Mesenchymal stem cell (in vitro differentiated cells and primary cell): Measurements from ENCODE around the gene NPIPB6.
A peak's percentile ranks its signal among the peaks of the same experiment; 100 is the strongest.

Experiments
- DNase-seq: peaks from one replicate; pipeline ENCODE4 v3.0.0-alpha.2; 2013
- H2AFZ ChIP-seq: one replicate; pipeline ENCODE4 v1.6.1; 2013; ENCODE audit warnings: low read depth, mild to moderate bottlenecking, control low read depth, inconsistent platforms, low read length, moderate library complexity
- H2AK5ac ChIP-seq: 2 replicates; pipeline ENCODE4 v1.6.1; 2013; ENCODE audit warnings: low read length, moderate library complexity, mild to moderate bottlenecking, inconsistent platforms; ENCODE audit not compliant: severe bottlenecking
- H2BK120ac ChIP-seq: one replicate; pipeline ENCODE4 v1.6.1; 2013; ENCODE audit warnings: low read depth, mild to moderate bottlenecking, inconsistent platforms, low read length, moderate library complexity
- H2BK12ac ChIP-seq, 2 experiments: one replicate each; pipeline ENCODE4 v1.6.1; 2013; ENCODE audit warnings: inconsistent platforms in 2 of 2, low read length in 2 of 2, mild to moderate bottlenecking in 2 of 2, moderate library complexity in 2 of 2, control low read depth in 1 of 2
- H2BK15ac ChIP-seq: one replicate; pipeline ENCODE4 v1.6.1; 2013; ENCODE audit warnings: mild to moderate bottlenecking, low read depth, inconsistent platforms; ENCODE audit not compliant: poor library complexity, severe bottlenecking
- H2BK5ac ChIP-seq: 2 replicates; pipeline ENCODE4 v1.6.1; 2013; ENCODE audit warnings: low read depth, mild to moderate bottlenecking, low read length, control low read depth, inconsistent platforms; ENCODE audit not compliant: poor library complexity, severe bottlenecking
- H3K14ac ChIP-seq, 2 experiments: one replicate each; pipeline ENCODE4 v1.6.1; 2013; ENCODE audit warnings: inconsistent platforms in 2 of 2, low read length in 2 of 2, control low read depth in 1 of 2, mild to moderate bottlenecking in 1 of 2, moderate library complexity in 1 of 2
- H3K18ac ChIP-seq, 2 experiments: one replicate each; pipeline ENCODE4 v1.6.1; 2013; ENCODE audit warnings: inconsistent platforms in 2 of 2, low read length in 2 of 2, control low read depth in 1 of 2, low read depth in 1 of 2, mild to moderate bottlenecking in 1 of 2
- H3K23ac ChIP-seq, 2 experiments: one replicate each; pipeline ENCODE4 v1.6.1; 2013; ENCODE audit warnings: inconsistent platforms in 2 of 2, low read length in 2 of 2, mild to moderate bottlenecking in 2 of 2, moderate library complexity in 2 of 2, control low read depth in 1 of 2
- H3K27ac ChIP-seq: 2 replicates; pipeline ENCODE4 v1.5.1; 2013; ENCODE audit warnings: mild to moderate bottlenecking, moderate library complexity, low read length, control low read depth, inconsistent platforms; ENCODE audit not compliant: poor library complexity, severe bottlenecking
- H3K27me3 ChIP-seq, 2 experiments: 2 replicates each; pipeline versions ENCODE4 v1.6.1 to v1.7.0; 2013; ENCODE audit warnings: low read length in 2 of 2, mild to moderate bottlenecking in 2 of 2, moderate library complexity in 2 of 2, control low read depth in 1 of 2, inconsistent platforms in 1 of 2; ENCODE audit not compliant: control insufficient read depth in 1 of 2, insufficient read depth in 1 of 2
- H3K36me3 ChIP-seq, 2 experiments: 2 replicates each; pipeline versions ENCODE4 v1.6.1 to v1.7.0; 2013; ENCODE audit warnings: low read length in 2 of 2, control low read depth in 1 of 2, inconsistent platforms in 1 of 2, low read depth in 1 of 2, mild to moderate bottlenecking in 1 of 2; ENCODE audit not compliant: insufficient read depth in 2 of 2, control insufficient read depth in 1 of 2
- H3K4ac ChIP-seq, 2 experiments: one replicate each; pipeline ENCODE4 v1.6.1; 2013; ENCODE audit warnings: inconsistent platforms in 2 of 2, low read length in 2 of 2, mild to moderate bottlenecking in 2 of 2, moderate library complexity in 2 of 2, control low read depth in 1 of 2, low read depth in 1 of 2
- H3K4me1 ChIP-seq: 2 replicates; pipeline ENCODE4 v1.6.1; 2013; ENCODE audit warnings: low read depth, low read length, control low read depth; ENCODE audit not compliant: control insufficient read depth, insufficient read depth
- H3K4me2 ChIP-seq: 2 replicates; pipeline ENCODE4 v1.6.1; 2013; ENCODE audit warnings: low read length, mild to moderate bottlenecking, inconsistent platforms; ENCODE audit not compliant: poor library complexity, severe bottlenecking
- H3K4me3 ChIP-seq, 2 experiments: 2 replicates each; pipeline versions ENCODE4 v1.5.1 to v1.7.0; 2013; ENCODE audit warnings: low read length in 2 of 2, mild to moderate bottlenecking in 2 of 2, control low read depth in 1 of 2, low read depth in 1 of 2; ENCODE audit not compliant: insufficient read depth in 1 of 2
- H3K79me1 ChIP-seq: replicated peaks from 2 replicates; pipeline ENCODE4 v1.6.1; 2013; ENCODE audit warnings: mild to moderate bottlenecking, control low read depth, low read length, inconsistent platforms; ENCODE audit not compliant: poor library complexity, severe bottlenecking
- H3K9ac ChIP-seq: 2 replicates; pipeline ENCODE4 v1.7.0; 2013; ENCODE audit warnings: mild to moderate bottlenecking, low read length, moderate library complexity
- H3K9me3 ChIP-seq: 2 replicates; pipeline ENCODE4 v1.7.0; 2013; ENCODE audit warnings: mild to moderate bottlenecking, low read length; ENCODE audit not compliant: control insufficient read depth
- H4K8ac ChIP-seq: one replicate; pipeline ENCODE4 v1.6.1; 2013; ENCODE audit warnings: inconsistent platforms, mild to moderate bottlenecking, low read length, moderate library complexity
- H4K91ac ChIP-seq: one replicate; pipeline ENCODE4 v1.6.1; 2013; ENCODE audit warnings: mild to moderate bottlenecking, low read length, inconsistent platforms
- WGBS: methylation state at CpG from one replicate; pipeline ENCODE4 v1.1.7; 2013; ENCODE audit warnings: mixed read lengths; 5-methylcytosine and 5-hydroxymethylcytosine counted together

Gene NPIPB6

DNA sequence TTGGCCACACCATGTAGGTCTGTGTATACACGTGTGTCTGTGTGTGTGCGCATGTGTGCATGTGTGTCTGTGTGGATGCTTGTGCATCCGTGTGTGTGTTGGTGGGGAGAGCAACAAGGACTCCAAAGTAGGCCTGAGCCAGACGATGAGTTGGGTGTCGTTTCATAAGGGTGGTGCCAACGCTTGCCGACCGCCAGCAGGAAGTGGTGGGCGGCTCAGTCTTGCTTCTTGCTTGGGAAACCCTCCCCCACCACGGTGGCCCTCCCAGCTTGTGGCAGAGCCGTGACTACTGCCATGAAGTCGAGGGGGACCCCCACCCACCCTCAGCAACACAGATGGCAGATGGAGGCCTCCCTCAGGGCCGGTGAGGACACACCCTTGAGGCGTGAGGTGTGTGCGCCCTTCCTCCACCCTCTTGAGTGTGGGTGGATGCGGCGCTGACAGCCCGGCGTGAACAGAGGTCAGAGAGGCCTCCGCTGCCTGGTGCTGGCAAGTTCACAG is 53.4 kb downstream of the NPIPB6 start:
- Histone ChIP-seq H3K4me3 (no peak overlapping the region), H2BK15ac (no peak overlapping the region)
- 88% methylated on average over 20 of the region's 20 CpGs for WGBS

GRCh38 chr16:28308794-28309584 is 54.3 kb downstream of the NPIPB6 start:
- no peak overlapping the region for H2BK12ac ChIP-seq
- H3K79me1 ChIP-seq: no peaks in the 10 kb centered on the region
- peaks cover 14 to 41% of the 10 kb centered on the region in 2 experiments for H3K27me3 ChIP-seq
- no peak overlapping the region for H4K91ac ChIP-seq
- no peak overlapping the region for H3K9ac ChIP-seq
- 81% methylated on average over 13 of the region's 14 CpGs for WGBS
- no peak overlapping the region for H3K4me3 ChIP-seq
- no peaks in the 10 kb centered on the region for H3K36me3 ChIP-seq
- H2BK5ac ChIP-seq: no peak overlapping the region
- H3K18ac ChIP-seq: no peak overlapping the region
- H3K4me2 ChIP-seq: no peak overlapping the region
- no peaks in the 10 kb centered on the region for H3K9me3 ChIP-seq
- no peak overlapping the region for H2BK15ac ChIP-seq
- H3K4me1 ChIP-seq: peaks cover 3% of the 10 kb centered on the region
- no peak overlapping the region for H2AFZ ChIP-seq
- no peak overlapping the region for H2AK5ac ChIP-seq
- no peak overlapping the region for H4K8ac ChIP-seq
- H3K14ac ChIP-seq: no peak overlapping the region
- H3K4ac ChIP-seq: no peak overlapping the region
- H2BK120ac ChIP-seq: no peak overlapping the region
- H3K27ac ChIP-seq: no peak overlapping the region
- no peak for DNase-seq
- no peak overlapping the region for H3K23ac ChIP-seq

More for the DNA sequence above, 53.4 kb downstream of the NPIPB6 start:
- H3K27me3 ChIP-seq: peaks cover 14 to 47% of the 10 kb centered on the region in 2 experiments
- H2BK5ac ChIP-seq: no peak overlapping the region
- H2AK5ac ChIP-seq: no peak overlapping the region
- H3K23ac ChIP-seq: no peak overlapping the region
- H2BK120ac ChIP-seq: no peak overlapping the region
- no peak overlapping the region for H2BK12ac ChIP-seq
- no peak overlapping the region for H3K9ac ChIP-seq
- no peak overlapping the region for H3K18ac ChIP-seq
- H3K4me1 ChIP-seq: peaks cover 3% of the 10 kb centered on the region
- H3K4me2 ChIP-seq: no peak overlapping the region
- H3K14ac ChIP-seq: no peak overlapping the region
- no peaks in the 10 kb centered on the region for H3K9me3 ChIP-seq
- H3K27ac ChIP-seq: no peak overlapping the region
- no peak overlapping the region for H2AFZ ChIP-seq
- H3K79me1 ChIP-seq: no peaks in the 10 kb centered on the region
- H4K8ac ChIP-seq: no peak overlapping the region
- no peaks in the 10 kb centered on the region for H3K36me3 ChIP-seq
- no peak for DNase-seq
- H4K91ac ChIP-seq: no peak overlapping the region
- no peak overlapping the region for H3K4ac ChIP-seq

DNA sequence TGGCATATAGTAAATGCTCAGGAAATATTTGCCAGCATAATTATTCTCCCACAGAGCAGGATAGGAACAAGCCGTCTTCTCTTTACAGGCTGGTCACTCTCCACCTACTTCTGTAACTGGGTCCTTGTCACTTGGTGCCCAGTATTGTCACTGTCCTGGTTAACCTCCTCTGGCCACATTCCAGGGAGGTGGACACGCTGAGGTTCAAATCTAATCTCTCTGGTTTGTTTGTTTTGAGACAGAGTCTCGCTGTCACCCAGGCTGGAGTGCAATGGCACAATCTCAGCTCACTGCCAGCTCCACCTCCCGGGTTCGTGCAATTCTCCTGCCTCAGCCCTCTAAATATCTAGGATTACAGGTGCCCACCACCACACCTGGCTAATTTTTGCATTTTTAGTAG is 55.4 kb downstream of the NPIPB6 start:
- Histone ChIP-seq H3K9me3 (no peaks in the 10 kb centered on the region), H3K9ac (no peak overlapping the region), H3K36me3 (no peaks in the 10 kb centered on the region), H3K4me3 (no peak overlapping the region), H2AFZ (no peak overlapping the region), H3K4me1 (peaks cover 3% of the 10 kb centered on the region), H3K18ac (no peak overlapping the region), H3K23ac (no peak overlapping the region), H2AK5ac (no peak overlapping the region), H4K8ac (no peak overlapping the region), H2BK15ac (no peak overlapping the region), H3K14ac (no peak overlapping the region), H3K79me1 (no peaks in the 10 kb centered on the region), H2BK120ac (no peak overlapping the region), H3K4me2 (no peak overlapping the region), H3K27me3 (peaks cover 17 to 47% of the 10 kb centered on the region in 2 experiments), H2BK5ac (no peak overlapping the region), H4K91ac (no peak overlapping the region), H3K27ac (no peak overlapping the region), H2BK12ac (no peak overlapping the region), H3K4ac (no peak overlapping the region)
- 83% methylated on average over 5 of the region's 5 CpGs for WGBS
- DNase-seq: no peak

GRCh38 chr16:28304214-28304613 is 59.1 kb downstream of the NPIPB6 start:
- no peak overlapping the region for H4K8ac ChIP-seq
- no peak overlapping the region for H3K4ac ChIP-seq
- H2AFZ ChIP-seq: no peak overlapping the region
- no peaks in the 10 kb centered on the region for H3K9me3 ChIP-seq
- H3K9ac ChIP-seq: no peak overlapping the region
- H3K4me1 ChIP-seq: no peaks in the 10 kb centered on the region
- no peak overlapping the region for H3K18ac ChIP-seq
- DNase-seq: peak; percentile 48
- H3K23ac ChIP-seq: no peak overlapping the region
- no peak overlapping the region for H2AK5ac ChIP-seq
- no peak overlapping the region for H2BK15ac ChIP-seq
- no peak overlapping the region for H3K4me3 ChIP-seq
- H4K91ac ChIP-seq: peak overlapping the region; percentile 47
- peaks cover 44 to 64% of the 10 kb centered on the region in 2 experiments for H3K27me3 ChIP-seq
- no peaks in the 10 kb centered on the region for H3K36me3 ChIP-seq
- 72% methylated on average over 8 of the region's 8 CpGs for WGBS
- H2BK5ac ChIP-seq: no peak overlapping the region
- H3K14ac ChIP-seq: no peak overlapping the region
- H2BK120ac ChIP-seq: no peak overlapping the region
- no peak overlapping the region for H3K27ac ChIP-seq
- H3K79me1 ChIP-seq: no peaks in the 10 kb centered on the region
- H3K4me2 ChIP-seq: no peak overlapping the region
- H2BK12ac ChIP-seq: no peak overlapping the region
